NCI-H146 treated with DMSO at 0.1 percent for 48 hours (cell line): ENCODE data around the gene ZNF77.
"Not testable (repeated sequence)": the region's sequence is repeated elsewhere in the genome, so short reads cannot be mapped to it uniquely, and the experiment has no call there.

Source experiments
- DNase-seq: peaks from one replicate; lab custom pipeline; 2025; ENCODE audit not compliant: unreplicated experiment; lab: John Stamatoyannopoulos, UW

The ZNF77 gene

DNA sequence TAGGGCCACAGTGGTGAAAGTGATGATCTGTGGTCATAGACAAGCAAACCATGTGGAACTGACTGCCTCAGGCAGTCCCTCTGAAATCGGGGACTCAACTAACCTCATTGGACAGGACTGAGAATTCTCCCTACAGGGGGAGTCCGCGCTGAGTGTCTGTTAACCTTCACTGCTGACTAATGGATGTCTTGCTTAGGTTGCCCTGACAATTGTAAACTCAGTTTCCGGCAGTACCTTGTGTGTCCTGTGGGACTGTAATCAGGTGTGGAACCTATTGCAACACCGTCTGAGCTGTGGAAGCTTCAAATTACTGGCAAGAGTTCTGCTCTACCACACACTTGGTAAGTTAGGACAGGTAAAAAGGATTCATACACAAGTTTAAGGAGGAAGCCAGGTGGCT, 21.8 kb downstream of the ZNF77 start:
- DNase-seq: no peak

DNA sequence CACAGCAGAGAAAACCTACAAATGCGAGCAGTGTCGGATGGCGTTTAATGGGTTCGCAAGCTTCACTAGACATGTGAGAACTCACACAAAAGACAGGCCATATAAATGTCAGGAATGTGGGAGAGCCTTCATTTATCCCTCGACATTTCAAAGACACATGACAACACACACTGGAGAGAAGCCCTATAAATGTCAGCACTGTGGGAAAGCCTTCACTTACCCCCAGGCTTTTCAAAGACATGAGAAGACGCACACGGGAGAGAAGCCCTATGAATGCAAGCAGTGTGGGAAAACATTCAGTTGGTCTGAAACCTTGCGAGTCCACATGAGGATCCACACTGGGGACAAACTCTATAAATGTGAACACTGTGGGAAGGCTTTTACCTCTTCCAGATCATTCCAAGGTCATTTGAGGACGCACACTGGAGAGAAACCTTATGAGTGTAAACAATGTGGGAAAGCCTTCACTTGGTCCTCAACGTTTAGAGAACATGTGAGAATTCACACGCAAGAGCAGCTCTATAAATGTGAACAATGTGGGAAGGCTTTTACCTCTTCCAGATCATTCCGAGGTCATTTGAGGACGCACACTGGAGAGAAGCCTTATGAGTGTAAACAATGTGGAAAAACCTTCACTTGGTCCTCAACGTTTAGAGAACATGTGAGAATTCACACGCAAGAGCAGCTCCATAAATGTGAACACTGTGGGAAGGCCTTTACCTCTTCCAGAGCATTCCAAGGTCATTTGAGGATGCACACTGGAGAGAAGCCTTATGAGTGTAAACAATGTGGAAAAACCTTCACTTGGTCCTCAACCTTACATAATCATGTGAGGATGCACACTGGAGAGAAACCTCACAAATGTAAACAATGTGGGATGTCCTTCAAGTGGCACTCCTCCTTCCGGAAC, 27.2 kb downstream of the ZNF77 start:
- DNase-seq: no peak

DNA sequence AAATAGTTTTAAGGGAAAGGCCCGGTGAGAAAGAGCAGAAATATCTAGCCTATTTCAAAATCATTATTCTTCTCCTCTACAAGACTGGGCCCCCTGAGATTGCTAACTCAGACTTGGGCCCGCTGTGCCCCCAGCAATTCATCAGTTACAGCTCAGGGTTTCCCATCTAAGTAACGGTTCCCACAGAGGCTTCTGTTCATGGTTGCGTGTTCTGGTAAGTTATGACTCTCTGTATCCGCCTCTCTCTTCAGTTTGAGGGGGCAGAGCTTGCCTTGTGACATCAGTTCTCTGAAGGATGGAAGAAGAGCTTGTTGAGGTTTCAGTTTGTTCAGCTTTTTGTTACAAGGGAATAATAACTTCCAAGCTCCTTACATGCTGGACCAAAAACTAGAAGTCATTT, 32.5 kb downstream of the ZNF77 start:
- DNase-seq: no peak

DNA sequence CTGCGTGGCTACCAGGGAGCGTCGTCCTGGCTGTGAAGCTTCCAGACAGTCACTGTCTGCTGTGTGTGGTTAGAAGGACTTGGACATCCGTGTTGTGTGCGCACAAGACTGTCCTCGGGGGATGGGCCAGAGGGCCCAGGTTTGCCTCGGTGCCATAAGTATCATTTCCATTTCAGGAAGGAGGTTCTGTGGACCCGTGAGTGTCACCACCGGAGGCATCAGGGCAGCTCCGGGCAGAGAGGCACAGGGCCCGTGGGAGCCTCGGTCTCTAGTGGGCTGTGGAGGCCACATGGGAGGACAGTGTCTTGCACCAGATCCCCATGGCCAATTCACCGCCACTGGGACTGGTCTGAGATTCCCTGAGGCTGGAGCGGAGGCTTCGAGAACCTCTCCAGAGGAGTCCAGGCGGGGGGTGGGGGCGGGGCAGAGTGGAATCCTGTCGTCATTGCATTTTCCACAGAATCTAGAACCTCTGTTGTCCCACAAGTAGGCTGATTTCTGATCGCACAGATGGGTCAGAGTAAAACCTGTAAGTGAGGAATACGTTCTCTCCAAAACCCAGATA, 38.1 kb downstream of the ZNF77 start:
- DNase-seq: no peak

DNA sequence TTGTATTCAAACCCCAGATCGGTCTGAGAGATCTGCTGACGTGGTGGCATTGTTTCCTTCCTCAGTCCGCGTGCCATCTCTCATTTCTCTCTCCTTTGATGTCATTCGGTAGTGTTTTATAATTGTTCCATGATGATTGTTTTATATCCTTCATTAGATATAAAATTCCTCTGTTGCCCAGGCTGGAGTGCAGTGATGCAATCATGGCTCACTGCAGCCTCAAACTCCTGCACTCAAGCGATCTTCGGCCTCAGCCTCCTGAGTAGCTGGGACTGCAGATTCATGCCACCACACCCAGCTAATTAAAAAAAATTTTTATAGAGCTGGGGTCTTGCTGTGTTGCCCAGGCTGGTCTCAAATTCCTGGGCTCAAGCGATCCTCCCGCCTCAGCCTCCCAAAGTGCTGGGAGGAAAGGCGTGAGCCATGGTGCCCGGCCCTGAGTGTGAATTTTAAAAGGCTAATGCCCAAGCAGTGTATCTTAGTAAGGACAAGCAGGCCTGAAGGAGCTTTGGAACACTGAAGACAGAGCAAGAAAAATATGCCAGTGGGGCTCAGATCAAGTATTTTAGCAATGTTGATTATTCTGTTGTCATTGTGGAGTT, 38.8 kb downstream of the ZNF77 start:
- no peak for DNase-seq

DNA sequence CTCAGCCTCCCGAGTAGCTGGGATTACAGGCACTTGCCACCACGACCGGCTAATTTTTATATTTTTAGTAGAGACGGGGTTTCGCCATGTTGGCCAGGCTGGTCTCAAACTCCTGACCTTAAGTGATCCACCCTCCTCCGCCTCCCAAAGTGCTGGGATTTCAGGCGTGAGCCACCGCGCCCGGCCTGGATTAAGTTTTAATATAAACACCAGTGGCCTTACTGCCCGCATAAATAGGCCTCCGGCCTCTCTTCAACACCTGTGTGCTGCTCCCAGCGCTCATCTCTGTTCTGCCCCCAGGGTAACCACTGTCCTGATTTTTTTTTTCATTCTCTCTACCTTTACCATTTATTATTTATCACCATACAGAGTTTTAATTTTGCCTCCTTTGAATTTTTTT, 41.4 kb downstream of the ZNF77 start:
- not testable (repeated sequence) for DNase-seq

DNA sequence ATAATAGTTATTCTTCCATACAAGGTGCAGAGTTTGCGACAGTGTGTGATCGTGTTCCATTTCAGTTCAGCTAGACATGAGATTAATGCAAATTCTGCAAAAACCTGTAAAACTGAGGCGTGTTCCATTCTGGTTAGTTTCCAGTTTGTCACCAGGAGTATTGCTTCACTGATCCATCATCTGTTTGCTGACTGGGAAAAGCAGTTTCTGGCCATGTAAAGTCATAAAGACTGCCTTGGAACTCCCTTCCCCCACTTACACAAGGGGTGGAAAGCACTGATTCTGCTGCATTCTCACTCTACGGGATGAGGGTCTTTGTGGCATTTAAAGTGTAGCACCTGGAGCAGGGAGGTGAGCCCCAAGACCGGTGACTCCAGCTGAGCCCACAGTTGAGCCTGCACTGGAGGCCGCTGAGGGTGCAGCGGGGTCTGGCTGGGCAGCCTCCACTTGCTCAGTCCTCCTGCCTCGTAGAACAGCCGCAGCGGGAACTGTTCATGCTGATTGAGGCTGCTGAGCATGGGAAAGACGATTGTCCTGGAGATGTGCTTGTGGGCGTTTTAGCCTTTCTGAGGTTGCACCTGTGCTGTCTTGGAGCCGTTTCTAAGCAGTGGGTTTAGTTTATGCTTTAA, 42.1 kb downstream of the ZNF77 start:
- DNase-seq: no peak

DNA sequence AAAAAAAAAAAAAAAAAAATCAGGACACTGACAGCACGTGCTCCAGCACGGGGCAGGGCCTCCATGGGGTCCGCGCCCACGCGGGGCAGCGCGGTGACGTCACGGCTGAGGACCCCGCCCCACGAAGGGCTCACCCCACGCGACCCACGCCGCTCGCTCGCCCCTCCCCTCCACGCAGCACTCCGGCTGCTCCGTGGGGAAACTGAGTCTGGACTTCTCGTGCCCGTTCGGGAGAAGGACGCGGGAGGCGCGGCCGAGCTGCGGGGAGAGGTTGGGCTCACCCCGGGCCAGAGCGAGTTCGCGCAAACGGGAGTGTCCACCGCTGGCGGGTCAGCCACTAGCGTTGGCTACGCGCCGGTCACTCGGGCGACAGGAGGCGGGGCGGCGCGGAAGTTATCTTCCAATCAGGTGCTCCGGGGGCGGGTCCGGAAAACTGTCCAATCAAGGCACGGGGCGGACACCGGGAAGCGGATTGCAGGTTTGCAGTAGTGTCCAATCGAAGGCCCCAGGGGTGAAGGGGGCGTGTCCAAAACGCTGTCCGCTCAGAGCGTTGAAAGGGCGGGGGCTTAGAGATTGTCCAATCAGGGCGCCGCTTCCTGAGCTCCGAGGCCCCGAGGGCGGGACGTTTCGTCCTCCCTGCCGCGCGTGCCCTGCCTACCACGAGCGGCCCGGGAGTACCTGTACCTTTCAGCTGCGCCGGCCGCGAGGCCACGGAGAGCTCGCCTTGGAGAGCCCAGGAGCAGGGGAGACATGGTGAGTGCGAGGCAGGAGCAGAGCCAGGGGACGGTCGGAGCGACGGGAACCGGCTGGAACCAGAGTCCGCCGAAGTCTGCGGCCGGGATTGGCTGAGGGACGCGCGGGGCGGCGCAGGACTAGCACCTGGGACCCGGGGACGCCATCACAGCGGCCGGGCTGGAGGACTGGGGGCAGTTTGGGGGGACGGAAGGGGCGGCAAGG, 44.2 kb downstream of the ZNF77 start, which contains the start of gene ZNF57:
TSS of gene ZNF57 (plus strand) at position 633 of the 957 bp plus-strand sequence. CDS start at position 751, 118 bp downstream.
- DNase-seq: peak; percentile 91

DNA sequence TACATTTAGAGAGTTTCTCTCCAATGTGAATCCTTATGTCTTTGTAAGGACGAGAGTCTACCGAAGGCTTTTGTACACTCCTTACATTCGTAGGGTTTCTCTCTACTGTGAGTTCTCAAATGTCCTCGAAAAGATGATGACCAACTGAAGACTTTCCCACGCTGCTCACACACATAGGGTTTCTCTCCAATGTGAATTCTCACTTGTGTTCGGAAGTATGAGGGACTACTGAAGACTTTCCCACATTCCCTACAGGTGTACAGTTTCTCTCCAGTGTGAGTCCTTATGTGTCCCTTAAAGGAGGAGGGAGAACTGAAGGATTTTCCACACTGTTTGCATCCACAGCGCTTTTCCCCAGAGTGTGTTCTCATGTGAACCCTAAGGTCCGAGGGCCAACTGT, 48.1 kb downstream of the ZNF77 start:
- no peak for DNase-seq

DNA sequence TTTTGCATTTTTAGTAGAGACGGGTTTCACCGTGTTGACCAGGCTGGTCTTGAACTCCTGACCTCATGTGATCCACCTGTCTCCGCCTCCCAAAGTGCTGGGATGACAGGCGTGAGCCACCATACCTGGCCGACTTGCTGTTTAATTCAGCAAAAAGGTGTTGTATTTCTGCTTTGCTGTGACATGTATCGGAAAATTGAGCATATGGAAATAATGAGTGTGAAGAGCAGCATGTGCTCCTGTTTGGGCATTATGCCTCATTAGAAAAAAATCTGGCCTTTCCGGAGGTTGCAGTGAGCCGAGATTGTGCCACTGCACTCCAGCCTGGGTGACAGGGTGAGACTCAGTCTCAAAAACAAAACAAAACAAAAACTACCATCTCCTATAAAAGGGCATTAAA, 54.2 kb downstream of the ZNF77 start:
- DNase-seq: not testable (repeated sequence)

DNA sequence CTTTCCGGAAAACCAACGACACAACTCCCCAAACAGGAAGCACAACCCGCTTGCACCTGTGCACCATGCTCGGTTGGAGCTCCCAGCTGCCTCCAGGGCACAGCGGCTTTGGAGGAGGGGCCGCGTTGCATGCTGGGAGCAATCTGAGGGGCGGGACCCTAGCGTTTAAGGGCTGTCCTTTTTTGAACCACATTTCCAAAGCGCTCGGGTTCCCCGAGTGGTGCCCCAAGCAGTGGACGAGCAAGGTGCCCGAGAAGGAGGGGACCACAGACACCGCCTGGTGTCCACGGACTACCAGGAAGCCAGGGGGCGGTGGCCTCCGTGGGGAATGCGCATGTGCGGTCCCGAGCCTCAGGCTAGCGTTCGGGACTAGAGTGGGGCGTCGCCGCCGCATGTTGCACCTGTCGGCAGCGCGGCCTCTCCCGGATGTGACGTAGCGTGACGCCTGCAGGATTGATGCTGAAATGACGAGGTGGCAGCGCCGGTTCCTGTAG, 56.0 kb downstream of the ZNF77 start:
- peak; percentile 85 for DNase-seq

DNA sequence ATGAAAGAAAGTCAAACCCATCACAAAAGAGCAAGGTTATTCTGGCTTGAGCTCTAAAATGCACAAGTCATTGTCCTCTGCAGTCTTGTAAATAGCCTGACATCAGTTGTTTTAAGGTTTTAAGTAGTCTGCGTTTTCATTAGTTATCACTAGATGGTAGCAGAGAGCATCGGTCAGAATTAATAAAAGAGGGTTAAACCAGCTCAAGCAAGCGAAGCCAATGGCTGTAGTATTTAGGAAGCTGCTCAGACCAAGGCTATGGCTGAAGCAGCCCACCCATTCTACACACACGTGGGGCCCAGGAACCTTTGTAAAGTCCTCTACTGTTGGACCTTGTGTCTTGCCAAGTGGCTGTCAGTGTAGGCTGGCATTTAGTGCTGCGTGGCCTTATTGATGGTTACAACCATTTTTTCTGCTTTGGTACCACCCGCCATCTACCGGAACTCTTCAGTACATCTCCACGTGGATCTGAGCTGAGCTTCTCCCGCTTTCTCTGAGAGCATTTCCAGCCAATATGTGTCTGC, 57.3 kb downstream of the ZNF77 start:
- peak; percentile 90 for DNase-seq

DNA sequence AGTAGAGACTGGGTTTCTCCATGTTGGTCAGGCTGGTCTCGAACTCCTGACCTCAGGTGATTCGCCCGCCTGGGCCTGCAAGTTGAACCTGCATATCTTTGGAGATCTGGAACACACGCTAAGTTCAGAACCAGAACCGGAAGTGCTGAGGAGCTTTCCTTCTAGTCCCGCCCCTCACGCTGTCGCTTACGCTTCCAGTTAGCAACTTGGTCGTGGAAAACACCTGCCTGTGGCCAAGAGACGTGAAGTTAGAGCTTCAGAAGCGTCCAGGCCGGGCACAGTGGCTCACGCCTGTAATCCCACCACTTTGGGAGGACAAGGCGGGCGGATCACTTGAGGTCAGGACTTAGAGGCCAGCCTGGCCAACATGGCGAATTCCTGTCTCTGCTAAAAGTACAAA, 59.0 kb downstream of the ZNF77 start:
- DNase-seq: no peak

DNA sequence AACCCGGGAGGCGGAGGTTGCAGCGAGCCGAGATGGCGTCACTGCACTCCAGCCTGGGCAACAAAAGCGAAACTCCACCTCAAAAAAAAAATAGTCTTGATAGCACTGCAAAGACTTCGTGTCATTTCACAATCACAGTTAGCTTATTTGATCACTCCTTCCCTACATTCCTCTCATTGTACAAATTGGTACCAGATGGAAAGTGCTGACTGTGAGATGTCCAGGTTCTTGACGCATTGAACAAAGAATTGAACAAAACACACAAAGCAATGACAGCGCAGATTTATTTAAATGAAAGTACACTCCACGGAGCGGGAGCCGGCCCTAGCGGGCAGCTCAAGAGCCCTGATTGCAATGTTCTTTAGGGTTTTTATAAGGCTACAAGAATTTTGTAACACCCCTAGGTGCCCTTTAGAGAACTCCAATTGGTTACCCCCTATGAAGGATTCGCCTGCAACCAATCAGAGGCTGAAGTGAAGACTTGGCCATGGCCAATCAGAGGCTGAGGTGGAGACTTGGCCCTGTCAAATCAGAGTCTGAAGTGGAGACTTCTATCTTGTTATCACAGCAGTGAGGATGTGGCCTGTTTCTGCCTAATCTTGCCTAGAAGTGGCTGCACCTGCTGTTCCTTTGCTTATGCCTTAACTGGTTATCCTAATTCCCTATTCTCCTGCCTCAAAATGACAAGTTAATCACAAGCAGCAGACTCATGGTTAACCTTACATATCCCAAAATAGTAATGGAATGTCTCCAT, 60.9 kb downstream of the ZNF77 start:
- DNase-seq: no peak
